IMR-90 (cell line): ENCODE data around the gene GRID1. TPM values are rescaled to one million over a fixed set of nuclear protein-coding genes. Genes with fewer than 3 reads are reported as not detected.

Experiments used
- ATAC-seq: fragments of 200-7000 bp; cut with Tn5 transposase; 2 replicates; pipeline ENCODE4 v1.9.1; 2020; ENCODE audit warnings: low read depth, mild to moderate bottlenecking, moderate library complexity
- BruUV-seq: library from RNA; stranded (reverse); fragments of 400-500 nt; replicated peaks from 2 replicates; lab custom pipeline; 2021; lab: Mats Ljungman, UMichigan
- CTCF ChIA-PET: fragments of 300-600 bp; formaldehyde crosslinking; extraction: SDS; loops from one replicate; lab custom pipeline; 2021; ENCODE audit warnings: antibody characterized with exemption; lab: Yijun Ruan, JAX
- POLR2A ChIA-PET: fragments of 300-600 bp; sonication (Branson Sonifier 250); formaldehyde crosslinking; loops from one replicate; lab custom pipeline; 2022; ENCODE audit warnings: antibody characterized with exemption; ENCODE audit not compliant: unreplicated experiment; lab: Charles Lee
- DNase-seq: peaks from one replicate; pipeline ENCODE4 v3.0.0; 2013
- H2AFZ ChIP-seq: replicated peaks from 2 replicates; pipeline ENCODE3; 2013; ENCODE audit warnings: low read length, mild to moderate bottlenecking; ENCODE audit not compliant: poor library complexity
- H2AK5ac ChIP-seq: 2 replicates; pipeline ENCODE4 v1.6.1; 2013; ENCODE audit warnings: low read depth, low read length, inconsistent platforms
- H2AK9ac ChIP-seq: replicated peaks from 2 replicates; pipeline ENCODE3; 2013; ENCODE audit warnings: mild to moderate bottlenecking, low read depth, low read length, moderate library complexity; ENCODE audit not compliant: poor library complexity
- H2BK120ac ChIP-seq: 2 replicates; pipeline ENCODE4 v1.6.1; 2013; ENCODE audit warnings: low read depth, low read length, inconsistent platforms
- H2BK15ac ChIP-seq: 3 replicates; pipeline ENCODE4 v1.6.1; 2013; ENCODE audit warnings: low read depth, low read length, inconsistent platforms
- H2BK20ac ChIP-seq: 2 replicates; pipeline ENCODE4 v1.6.1; 2013; ENCODE audit warnings: low read depth, mild to moderate bottlenecking, inconsistent platforms, low read length, moderate library complexity
- H2BK5ac ChIP-seq: 2 replicates; pipeline ENCODE4 v1.6.1; 2013; ENCODE audit warnings: mild to moderate bottlenecking, low read depth, low read length, inconsistent platforms; ENCODE audit not compliant: poor library complexity, severe bottlenecking
- H3K14ac ChIP-seq: replicated peaks from 2 replicates; pipeline ENCODE4 v1.6.1; 2013; ENCODE audit warnings: low read depth, low read length, inconsistent platforms
- H3K18ac ChIP-seq: 2 replicates; pipeline ENCODE4 v1.6.1; 2013; ENCODE audit warnings: low read depth, low read length, control low read depth
- H3K23ac ChIP-seq: 2 replicates; pipeline ENCODE4 v1.6.1; 2013; ENCODE audit warnings: low read depth, low read length, inconsistent platforms
- H3K27ac ChIP-seq: 2 replicates; pipeline ENCODE4 v1.5.1; 2013; ENCODE audit warnings: mild to moderate bottlenecking, control low read depth, low read length; ENCODE audit not compliant: insufficient read depth
- H3K27me3 ChIP-seq: 2 replicates; pipeline ENCODE4 v1.6.1; 2013; ENCODE audit warnings: low read length; ENCODE audit not compliant: control insufficient read depth, insufficient read depth
- H3K36me3 ChIP-seq: 2 replicates; pipeline ENCODE4 v1.6.1; 2013; ENCODE audit warnings: low read length, mixed read lengths; ENCODE audit not compliant: control insufficient read depth, insufficient read depth
- H3K4ac ChIP-seq: 2 replicates; pipeline ENCODE4 v1.6.1; 2013; ENCODE audit warnings: low read depth, low read length, inconsistent platforms
- H3K4me1 ChIP-seq: 2 replicates; pipeline ENCODE4 v1.6.1; 2013; ENCODE audit warnings: low read length, mixed read lengths; ENCODE audit not compliant: control insufficient read depth, insufficient read depth
- H3K4me2 ChIP-seq: 2 replicates; pipeline ENCODE4 v1.6.1; 2013; ENCODE audit warnings: low read depth, mild to moderate bottlenecking, control low read depth, low read length, moderate library complexity
- H3K4me3 ChIP-seq: 2 replicates; pipeline ENCODE4 v1.5.1; 2013; ENCODE audit warnings: low read depth, mild to moderate bottlenecking, control low read depth, low read length, moderate library complexity; ENCODE audit not compliant: insufficient read depth
- H3K56ac ChIP-seq: 2 replicates; pipeline ENCODE4 v1.6.1; 2013; ENCODE audit warnings: low read length, inconsistent platforms; ENCODE audit not compliant: insufficient read depth; ENCODE audit errors: extremely low read depth
- H3K79me1 ChIP-seq, 2 experiments: 2 replicates each; pipeline ENCODE4 v1.6.1; 2013; ENCODE audit warnings: low read length in 2 of 2, inconsistent platforms in 1 of 2, low read depth in 1 of 2
- H3K9ac ChIP-seq: 2 replicates; pipeline ENCODE4 v1.6.1; 2013; ENCODE audit warnings: low read depth, low read length, control low read depth
- H3K9me1 ChIP-seq: 2 replicates; pipeline ENCODE4 v1.6.1; 2013; ENCODE audit warnings: low read length, inconsistent platforms; ENCODE audit not compliant: insufficient read depth
- H3K9me3 ChIP-seq: 2 replicates; pipeline ENCODE4 v1.6.1; 2013; ENCODE audit warnings: low read length; ENCODE audit not compliant: control insufficient read depth, insufficient read depth
- H4K20me1 ChIP-seq: 2 replicates; pipeline ENCODE4 v1.6.1; 2013; ENCODE audit warnings: low read length, inconsistent platforms; ENCODE audit not compliant: insufficient read depth
- H4K5ac ChIP-seq: 2 replicates; pipeline ENCODE4 v1.6.1; 2013; ENCODE audit warnings: mild to moderate bottlenecking, low read depth, low read length, control low read depth
- H4K8ac ChIP-seq, 2 experiments: 2 replicates each; pipeline ENCODE4 v1.6.1; 2013; ENCODE audit warnings: low read depth in 2 of 2, low read length in 2 of 2, control low read depth in 1 of 2, inconsistent platforms in 1 of 2
- H4K91ac ChIP-seq: 2 replicates; pipeline ENCODE4 v1.6.1; 2013; ENCODE audit warnings: low read depth, low read length, inconsistent platforms; ENCODE audit not compliant: insufficient read depth
- CEBPB ChIP-seq: IDR thresholded peaks from 2 replicates; pipeline ENCODE4 v1.6.1; 2012; ENCODE audit warnings: low read depth, low read length, improper control_type of control experiment
- ELK1 ChIP-seq: fragments of 150-350 bp; IDR thresholded peaks from 2 replicates; pipeline ENCODE4 v1.6.1; 2016; ENCODE audit warnings: low read depth, mild to moderate bottlenecking, low read length, moderate library complexity, borderline replicate concordance
- FOS ChIP-seq: fragments of 150-350 bp; IDR thresholded peaks from 2 replicates; pipeline ENCODE4 v1.6.1; 2016; ENCODE audit warnings: low read depth, low read length
- RAD21 ChIP-seq: IDR thresholded peaks from 2 replicates; pipeline ENCODE4 v1.6.1; 2012; ENCODE audit warnings: low read length, improper control_type of control experiment
- SMC3 ChIP-seq: fragments of 150-350 bp; IDR thresholded peaks from 2 replicates; pipeline ENCODE4 v1.6.1; 2016; ENCODE audit warnings: low read depth, mild to moderate bottlenecking, antibody characterized with exemption, low read length, moderate library complexity
- WGBS, 2 experiments: methylation state at CpG; one replicate each; pipeline versions ENCODE4 v1.1.5 to v1.1.7; 2013; ENCODE audit warnings: missing lambda C conversion rate in 2 of 2; ENCODE audit not compliant: insufficient read length in 1 of 2; ENCODE audit errors: extremely low coverage in 2 of 2; 5-methylcytosine and 5-hydroxymethylcytosine counted together
- dilution Hi-C: fragments of 300-500 bp; cut with HindIII; formaldehyde crosslinking; loops from one replicate; pipeline ENCODE4 v1.14.3; 2018; ENCODE audit warnings: low sequenced_read_pairs; ENCODE audit not compliant: unreplicated experiment
- in situ Hi-C: fragments of 300-500 bp; cut with MboI; formaldehyde crosslinking; loops from 3 replicates; pipeline ENCODE4 v1.14.3; 2019; ENCODE audit warnings: low sequenced_read_pairs, inconsistent platforms, mixed read lengths
- intact Hi-C: fragments of 100-400 bp; cut with micrococcal nuclease; formaldehyde crosslinking; loops from 2 replicates; pipeline ENCODE4 v1.10.0; 2022
- polyA plus RNA-seq, 3 experiments: library from polyadenylated mRNA; depleted of rRNA; stranded (reverse); fragments of >200 nt; gene quantifications; 2 replicates each; pipeline ENCODE4 v1.2.3, GENCODE V29; 2012; ENCODE audit warnings: low replicate concordance in 1 of 3
- total RNA-seq: library from RNA; depleted of rRNA; stranded (reverse); fragments of >200 nt; gene quantifications from 2 replicates; pipeline ENCODE4 v1.2.3, GENCODE V29; 2012

GRID1 gene
- total and polyA plus RNA-seq, 2 of the 4 experiments (the other 2 are of a cell fraction) = not detected

DNA sequence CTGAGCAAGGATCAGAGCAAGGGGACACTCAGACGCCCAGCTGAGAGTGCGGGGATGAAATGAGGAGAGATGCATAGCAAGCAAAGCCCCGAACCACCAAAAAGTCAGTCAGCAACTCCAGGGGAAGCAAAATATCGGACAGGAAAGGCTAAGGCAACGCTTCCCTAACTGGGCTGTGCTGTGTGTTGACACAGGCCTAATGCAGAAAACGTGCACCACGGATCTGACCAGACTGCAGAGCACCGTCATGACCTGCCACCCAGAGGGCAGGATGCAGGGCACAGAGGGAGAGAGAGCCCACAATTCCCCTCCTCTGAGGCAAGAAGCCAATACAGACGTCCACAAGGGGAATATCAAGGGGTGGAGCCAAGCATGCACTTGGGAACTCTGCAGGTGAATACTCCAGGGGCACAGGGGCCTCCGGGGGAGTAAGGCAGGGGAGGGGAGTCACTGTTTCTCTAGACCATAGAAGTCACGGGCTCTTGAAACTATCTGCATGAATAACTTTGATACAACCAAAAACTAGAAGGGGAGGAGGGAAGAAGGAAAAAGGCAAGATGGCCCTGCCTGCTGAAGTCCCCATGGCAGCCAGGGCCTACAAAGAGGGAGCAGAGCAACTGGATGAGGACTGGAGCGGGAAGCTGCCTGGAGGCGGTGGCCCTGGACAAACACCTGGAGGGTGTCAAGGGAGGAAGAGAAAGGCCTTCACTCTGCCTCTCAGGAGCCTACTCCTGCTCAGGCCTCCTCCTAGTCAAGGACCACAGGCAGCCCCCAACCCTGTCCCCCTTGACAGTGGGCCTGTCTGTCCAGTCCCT lies 26.2 kb downstream of the GRID1 start:
- peak overlapping the region; percentile 43 for H2AFZ ChIP-seq
- H3K23ac ChIP-seq = no peak overlapping the region
- H2BK5ac ChIP-seq = no peak overlapping the region
- H3K4me3 ChIP-seq = no peak overlapping the region
- no TSS peak for BruUV-seq
- H3K79me1 ChIP-seq = no peaks in the 10 kb centered on the region
- TF ChIP-seq FOS = no peak
- no peak for TF ChIP-seq CEBPB
- TF ChIP-seq SMC3 = no peak
- TF ChIP-seq RAD21 = no peak
- no peak for TF ChIP-seq ELK1
- H3K9ac ChIP-seq = no peak overlapping the region
- no peak overlapping the region for H2BK20ac ChIP-seq
- H3K4ac ChIP-seq = no peak overlapping the region
- ChIA-PET CTCF (no interaction called here), POLR2A (no interaction called here)
- H3K27me3 ChIP-seq = peaks cover 15% of the 10 kb centered on the region
- H2AK5ac ChIP-seq = no peak overlapping the region
- 45% methylated on average over 7 of the region's 13 CpGs; no CpG with 5 or more reads in 1 of the 2 experiments for WGBS, 2 experiments
- H4K91ac ChIP-seq = no peak overlapping the region
- H2BK120ac ChIP-seq = no peak overlapping the region
- H3K14ac ChIP-seq = no peak overlapping the region
- H3K9me3 ChIP-seq = no peaks in the 10 kb centered on the region
- DNase-seq (no peak), ATAC-seq (no peak)
- no peak overlapping the region for H2AK9ac ChIP-seq
- no peak overlapping the region for H2BK15ac ChIP-seq
- in situ Hi-C loops (no loop called here), intact Hi-C loops (no loop called here), dilution Hi-C loops (no loop called here)
- no peaks in the 10 kb centered on the region for H3K4me1 ChIP-seq
- no peak overlapping the region for H3K27ac ChIP-seq
- H3K36me3 ChIP-seq = no peaks in the 10 kb centered on the region
- no peaks in the 10 kb centered on the region for H3K9me1 ChIP-seq
- no peak overlapping the region for H4K8ac ChIP-seq
- no peaks in the 10 kb centered on the region for H4K20me1 ChIP-seq
- no peak overlapping the region for H3K4me2 ChIP-seq
- no peak overlapping the region for H4K5ac ChIP-seq
- H3K18ac ChIP-seq = no peak overlapping the region
- H3K56ac ChIP-seq = no peak overlapping the region
